HG02981 (cell line): ENCODE data around the gene ATXN7L1.

Experiments
- ATAC-seq: cut with Tn5 transposase; IDR thresholded peaks from one replicate; pipeline ENCODE4 v1.9.1; 2021; ENCODE audit warnings: mild to moderate bottlenecking, moderate library complexity; ENCODE audit not compliant: unreplicated experiment

ATXN7L1 gene

DNA sequence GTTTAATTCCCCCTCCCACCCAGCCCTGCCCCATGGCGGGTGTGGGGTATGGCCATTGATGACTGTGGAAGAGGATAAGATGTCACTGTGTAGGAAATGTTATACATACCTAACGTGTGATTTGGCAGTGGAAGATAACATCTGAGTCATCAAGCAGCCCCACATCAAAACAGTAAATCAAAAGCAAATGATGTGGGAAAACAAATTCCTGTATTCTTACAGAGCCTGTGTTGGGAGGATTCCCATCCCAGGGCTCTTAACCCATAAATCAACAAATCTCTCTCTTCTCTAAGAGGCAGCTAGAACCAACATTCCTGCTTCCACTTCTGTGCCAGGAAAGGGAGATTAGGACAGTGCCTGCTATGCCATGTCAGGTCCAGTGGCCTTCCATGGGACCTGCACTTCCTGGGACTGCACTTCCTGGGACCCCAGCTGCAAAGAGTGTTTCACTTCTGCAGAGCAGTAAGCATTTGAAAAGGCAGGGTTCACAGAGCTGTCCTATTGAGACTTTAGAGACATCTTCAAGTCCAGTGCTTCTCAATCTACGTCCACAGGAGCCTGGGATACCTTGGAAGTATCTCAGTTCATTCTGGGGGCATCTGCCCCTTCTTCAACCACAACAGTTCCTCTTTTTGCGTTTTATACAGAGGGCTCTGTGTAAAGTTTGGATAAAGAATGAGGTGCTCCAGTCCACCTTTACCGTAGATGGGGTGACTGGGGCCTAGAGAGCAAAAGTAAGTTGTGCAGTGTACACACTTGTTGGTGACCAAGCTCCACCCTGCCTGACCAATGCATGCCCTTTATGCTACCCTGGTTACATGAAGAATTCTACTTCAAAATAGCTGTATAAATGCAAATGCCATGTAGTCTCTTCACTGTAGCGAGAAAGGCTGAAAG lies 45.7 kb downstream of the ATXN7L1 start:
- ATAC-seq = no peak

DNA sequence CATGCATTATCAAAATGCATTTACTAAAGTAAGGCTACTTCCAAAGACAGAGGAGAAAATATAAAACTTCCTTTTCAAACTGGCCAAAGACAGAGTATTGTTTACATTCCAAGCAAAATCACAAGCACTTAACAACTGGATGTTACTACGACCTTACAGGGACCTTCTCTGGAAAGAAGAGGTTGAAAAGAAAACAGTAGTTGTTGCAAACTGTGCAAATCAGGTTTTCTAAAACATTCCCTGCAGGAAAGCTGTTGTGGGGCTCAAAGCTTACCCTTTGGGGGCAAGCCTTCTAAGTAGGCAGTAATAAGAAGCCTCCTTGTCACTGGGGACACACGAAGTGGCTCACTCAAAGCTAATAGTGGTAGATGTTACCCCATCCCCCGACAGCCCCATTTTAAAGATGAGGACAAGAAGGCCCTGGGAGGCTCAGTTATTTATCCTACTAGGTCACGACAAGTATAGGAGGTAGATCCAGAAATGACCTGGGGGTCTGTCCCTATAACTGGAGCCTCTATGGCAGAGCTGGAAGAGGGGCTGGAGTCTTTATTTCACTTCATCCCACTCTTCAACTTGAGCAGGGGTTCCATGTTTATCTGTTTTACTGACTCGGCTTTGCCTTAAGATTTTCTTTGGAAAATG lies 46.6 kb downstream of the ATXN7L1 start:
- no peak for ATAC-seq

DNA sequence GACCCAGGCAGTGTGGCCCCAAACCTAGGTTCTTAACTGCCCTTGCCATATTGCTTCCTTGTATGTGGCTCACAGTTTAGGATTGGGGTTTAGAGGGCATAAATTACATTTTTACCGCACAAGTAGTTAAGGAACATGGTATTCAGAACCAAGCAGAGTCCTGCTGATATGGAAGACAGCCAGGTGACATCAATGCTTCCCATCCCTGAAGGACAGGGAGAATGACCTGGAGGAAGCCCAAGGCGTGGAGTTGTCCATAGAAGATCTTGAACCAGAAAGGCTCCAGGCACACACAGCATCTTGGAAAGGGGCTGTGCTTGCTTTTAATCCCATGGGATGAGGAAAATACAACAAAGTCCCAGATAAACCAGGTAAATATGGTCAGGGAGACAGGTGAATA lies 48.3 kb downstream of the ATXN7L1 start:
- ATAC-seq = no peak

DNA sequence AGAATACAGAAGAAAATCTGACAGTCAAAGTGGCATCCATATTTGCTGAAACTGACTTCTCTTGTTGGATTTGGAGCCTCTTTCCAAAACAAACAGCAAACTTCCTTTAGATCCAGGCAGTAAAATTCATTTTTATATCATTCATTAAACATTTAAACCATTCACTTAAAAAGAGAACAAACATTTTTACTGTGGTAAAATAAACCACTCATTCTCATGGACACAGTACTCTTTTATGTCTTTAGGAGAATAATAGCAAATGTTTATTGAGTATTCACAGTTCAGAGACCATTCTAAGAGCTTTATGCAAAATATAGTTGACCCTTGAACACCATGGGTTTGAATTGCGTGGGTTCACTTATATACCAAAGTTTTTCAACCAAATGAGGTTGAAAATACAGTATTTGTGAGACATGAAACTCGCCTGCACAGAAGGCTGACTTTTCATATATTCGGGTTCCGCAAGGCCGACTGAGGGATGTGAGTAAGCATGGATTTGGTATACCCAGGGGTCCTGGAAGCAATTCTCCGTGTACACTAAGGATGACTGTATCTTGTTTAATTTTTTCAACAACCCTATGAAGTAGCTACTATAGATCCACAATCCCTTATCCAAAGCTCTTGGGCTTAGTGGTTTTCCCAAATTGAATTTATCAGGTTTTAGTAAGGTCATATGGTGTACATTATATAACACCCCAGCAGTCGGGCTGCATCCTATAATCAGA lies 49.1 kb downstream of the ATXN7L1 start:
- no peak for ATAC-seq

DNA sequence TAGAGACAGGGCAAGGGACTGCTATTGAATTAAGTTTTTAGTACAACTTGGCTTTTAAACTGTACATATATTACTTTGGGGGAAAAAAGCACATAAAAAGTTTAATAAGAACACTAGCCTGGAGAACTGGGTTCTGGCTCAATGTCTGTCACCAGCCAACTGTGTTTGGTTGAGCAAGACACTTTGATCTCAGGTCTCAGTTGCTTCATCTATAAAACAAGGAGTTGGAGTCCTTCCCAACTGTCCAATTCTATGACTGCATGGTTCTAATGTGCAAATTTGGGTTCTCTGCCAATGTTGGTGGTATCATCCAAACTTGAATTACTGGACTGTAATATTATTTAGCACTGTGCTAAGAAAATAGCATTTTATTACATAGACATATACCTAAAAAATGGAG lies 50.3 kb downstream of the ATXN7L1 start:
- ATAC-seq = no peak

DNA sequence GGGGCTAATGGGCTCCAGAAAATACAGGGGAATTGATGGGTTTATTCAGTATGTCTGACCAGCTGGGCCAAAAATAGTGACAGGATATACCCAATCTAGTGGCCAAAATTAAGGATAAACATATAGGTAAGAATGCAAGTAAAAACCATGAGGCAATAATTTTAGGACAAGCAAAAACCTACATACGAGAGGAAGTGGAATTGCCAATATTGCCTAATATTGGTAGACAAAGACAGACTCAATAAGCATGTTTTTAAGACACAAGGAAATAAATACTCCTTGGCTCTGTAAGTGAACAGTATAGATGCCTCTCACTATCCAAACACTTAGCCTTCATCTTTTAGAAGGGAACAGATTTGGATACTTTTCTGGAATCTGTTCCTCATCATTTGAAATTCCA lies 51.0 kb downstream of the ATXN7L1 start:
- ATAC-seq = no peak

DNA sequence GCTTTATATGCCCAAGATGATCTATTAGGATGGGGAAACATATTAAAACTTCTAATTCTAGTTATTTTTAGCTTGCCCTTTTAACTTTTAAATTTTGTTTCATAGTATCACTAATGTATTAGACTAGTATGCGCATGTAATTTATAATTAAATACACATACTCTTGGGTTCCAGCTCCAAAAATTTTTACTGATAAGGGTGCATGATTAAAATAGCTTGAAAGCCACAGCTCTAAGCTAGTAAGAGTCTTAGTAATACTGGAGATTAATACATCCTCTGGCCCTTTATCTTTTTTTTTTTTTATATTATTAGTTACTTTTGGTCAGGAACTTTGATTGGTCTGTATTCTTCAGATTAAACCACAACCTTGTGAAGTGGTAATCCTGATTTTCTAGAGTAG lies 53.6 kb downstream of the ATXN7L1 start:
- no peak for ATAC-seq

DNA sequence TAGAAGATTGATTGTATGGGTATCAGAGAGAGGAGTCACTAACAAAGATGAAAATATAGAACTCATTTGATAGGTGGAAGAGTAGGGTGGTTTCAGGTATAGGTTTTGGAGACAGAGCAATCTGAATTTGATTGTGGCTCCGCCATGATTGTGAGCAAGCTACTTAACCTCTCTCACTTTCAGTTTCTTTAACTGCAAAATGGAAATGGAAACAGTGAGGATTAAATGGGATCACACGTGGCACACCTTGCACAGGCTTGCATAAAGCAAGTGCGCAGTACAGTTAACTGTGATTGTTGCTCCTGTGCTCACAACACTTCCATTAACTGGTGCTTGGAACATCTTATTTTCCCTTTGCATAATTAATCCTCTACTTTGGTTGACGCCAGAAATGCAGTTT lies 54.9 kb downstream of the ATXN7L1 start:
- ATAC-seq = no peak

DNA sequence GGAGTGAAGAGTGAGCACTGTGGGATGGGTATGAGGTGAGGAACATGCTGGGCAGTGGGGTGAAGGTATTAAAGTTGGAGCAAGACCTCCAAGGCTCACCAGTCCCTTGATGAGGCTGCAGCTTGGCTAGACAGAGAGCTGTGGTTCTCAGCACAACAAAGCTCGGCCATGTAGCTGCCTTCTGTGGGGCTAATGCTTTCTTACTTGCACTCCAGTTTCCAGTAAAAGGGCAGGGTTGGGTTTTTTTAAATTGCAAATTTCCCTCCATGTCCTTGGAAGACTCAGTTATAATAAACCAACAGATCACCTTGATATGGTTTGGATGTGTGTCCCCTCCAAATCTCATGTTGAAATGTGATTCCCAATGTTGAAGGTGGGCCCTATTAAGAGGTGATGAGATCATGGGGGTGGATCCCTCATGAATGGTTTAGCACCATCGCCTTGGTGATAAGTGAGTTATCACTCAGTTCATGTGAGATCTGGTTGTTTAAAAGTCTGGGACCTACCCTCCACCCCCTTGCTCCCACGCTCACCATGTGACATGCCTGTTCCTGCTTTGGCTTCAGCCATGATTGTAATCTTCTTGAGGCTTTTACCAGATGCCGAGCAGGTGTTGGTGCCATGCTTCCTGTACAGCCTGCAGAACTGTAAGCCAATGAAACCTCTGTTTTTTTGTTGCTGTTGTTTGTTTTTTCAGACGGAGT lies 55.9 kb downstream of the ATXN7L1 start:
- ATAC-seq = no peak

DNA sequence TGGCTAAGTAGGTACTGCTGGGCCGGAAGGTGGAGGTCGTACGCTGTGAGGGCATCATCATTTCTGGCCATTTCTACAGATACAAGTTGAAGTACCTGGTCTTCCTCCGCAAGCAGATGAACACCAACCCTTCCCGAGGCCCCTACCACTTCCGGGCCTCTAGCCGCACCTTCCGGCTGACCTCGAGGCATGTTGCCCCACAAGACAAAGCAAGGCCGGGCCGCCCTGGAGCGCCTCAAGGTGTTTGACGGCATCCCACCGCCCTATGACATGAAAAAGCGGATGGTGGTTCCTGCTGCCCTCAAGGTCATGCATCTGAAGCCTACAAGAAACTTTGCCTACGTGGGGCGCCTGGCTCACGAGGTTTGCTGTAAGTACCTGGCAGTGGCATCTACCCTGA lies 56.8 kb downstream of the ATXN7L1 start:
- no peak for ATAC-seq

DNA sequence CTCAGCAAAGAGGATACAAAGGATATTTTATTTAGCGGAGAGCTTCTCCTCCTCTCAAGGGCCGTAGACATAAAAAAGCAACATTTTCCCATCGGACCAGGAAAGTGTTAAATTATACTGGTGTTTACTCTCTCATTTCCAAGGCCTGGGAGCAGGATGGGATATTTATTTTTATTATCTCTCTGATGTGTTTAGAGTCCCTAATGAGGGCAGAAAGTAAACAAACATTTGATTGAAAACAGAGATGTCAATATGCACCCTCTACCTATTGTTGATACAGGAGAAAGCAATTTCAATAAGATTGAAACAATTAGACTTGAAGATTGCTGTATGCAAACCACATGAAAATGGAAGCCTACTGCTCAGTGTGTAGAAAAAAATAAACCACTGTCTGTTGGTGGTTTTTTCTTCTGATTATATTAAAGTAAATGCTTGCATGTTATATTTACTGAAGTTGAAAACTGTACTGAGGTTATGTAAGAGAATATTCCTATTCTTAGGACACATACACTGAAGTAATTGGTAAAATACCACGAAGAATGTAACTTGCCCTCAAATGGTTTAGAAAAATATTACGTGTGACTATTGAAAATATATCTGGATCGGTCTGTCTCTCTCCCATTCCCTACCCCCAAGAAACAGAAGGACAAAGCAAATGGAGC lies 59.3 kb downstream of the ATXN7L1 start:
- no peak for ATAC-seq

DNA sequence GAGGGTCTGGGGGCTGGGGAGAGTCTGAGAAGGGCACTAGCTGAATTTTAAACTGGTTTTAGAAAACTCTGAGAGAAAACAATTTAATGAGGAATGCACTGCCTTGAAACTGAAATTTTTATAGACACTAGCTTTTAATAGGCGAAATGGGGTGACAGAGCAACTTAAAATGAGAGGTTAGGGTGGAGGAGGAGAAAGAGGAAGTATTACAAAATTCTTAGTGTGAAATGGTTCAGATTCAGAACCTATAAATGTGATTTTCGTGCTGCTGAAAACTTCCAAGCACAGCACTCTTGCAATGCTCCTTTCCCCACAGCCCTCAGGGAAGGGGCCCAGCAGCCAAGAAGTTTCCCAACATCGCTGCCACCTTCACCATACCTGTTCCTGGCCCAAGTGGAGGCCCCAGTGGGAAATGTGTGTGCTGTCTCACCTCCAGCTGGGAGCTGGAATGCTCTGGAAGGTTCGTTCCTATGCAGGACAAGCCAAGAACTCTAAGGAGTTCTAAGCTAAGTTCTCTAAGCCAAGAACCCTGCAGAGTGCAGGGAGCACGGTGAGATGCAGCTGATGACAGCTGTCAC lies 60.0 kb downstream of the ATXN7L1 start:
- ATAC-seq = no peak

DNA sequence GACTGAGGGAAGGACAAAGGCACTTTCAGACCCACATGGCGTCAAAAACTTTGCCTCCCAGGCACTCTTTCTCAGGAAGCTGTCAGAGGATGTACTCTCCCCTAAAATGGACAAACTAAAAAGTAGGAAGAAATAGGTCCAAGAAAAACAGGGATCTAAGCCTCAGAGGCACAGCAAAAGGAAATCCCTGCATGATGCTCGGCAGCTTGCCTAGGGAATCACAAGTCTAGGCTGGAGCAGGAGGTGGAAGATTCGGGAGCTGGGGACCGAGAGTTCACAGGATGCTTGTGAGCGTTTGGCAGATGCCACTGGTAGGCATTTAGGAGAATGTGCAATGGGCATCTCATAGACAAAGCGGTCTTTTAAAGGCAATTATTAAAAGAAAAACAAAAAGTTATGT lies 60.8 kb downstream of the ATXN7L1 start:
- no peak for ATAC-seq

DNA sequence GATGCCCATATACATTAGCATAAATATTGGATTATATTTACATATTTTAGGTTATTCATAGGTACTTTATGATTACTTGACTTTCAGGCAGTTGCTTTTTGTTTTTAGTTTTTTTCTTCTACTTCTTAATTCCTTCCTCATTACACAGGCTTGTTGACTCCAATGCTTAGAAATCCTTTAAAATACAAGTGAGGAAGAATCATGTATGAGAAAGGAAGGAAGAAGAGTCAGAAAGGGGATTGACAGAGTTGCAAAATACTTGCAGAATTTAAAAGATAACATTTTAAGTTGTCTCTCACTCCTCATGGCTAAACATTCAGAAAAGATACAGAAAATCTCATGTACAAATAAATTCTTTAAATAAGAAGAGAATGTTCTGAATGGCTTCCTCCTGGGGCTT lies 61.9 kb downstream of the ATXN7L1 start:
- no peak for ATAC-seq

DNA sequence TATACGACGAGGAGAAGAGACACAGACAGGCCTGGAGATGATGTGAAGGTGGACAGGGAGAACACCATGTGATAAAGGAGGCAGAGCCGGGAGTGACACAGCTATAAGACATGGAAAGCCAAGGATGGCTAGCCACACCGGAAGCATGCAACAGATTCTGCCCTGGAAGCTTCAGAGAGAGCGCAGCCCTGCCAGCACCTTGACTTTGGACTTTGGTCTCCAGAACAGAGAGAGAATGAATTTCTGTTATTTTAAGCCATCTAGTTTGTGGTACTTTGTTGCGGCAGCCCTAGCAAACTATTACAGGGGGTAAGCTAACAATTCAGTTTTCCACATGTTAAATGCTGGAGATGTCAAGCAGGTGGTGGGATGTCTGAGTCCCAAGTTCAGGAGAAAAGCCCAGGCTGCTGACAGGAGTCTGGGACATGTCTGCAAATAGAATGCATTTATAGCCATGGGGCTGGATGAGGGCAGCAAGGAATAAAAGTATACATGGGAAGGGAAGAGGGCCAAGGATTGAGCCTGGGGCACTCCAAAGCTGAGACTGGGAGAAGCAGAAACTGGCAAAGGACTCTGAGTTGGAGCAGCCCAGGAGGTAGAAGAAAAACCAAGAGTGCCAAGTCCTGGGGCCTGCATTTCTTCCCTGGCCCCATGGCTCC lies 65.1 kb downstream of the ATXN7L1 start:
- no peak for ATAC-seq

DNA sequence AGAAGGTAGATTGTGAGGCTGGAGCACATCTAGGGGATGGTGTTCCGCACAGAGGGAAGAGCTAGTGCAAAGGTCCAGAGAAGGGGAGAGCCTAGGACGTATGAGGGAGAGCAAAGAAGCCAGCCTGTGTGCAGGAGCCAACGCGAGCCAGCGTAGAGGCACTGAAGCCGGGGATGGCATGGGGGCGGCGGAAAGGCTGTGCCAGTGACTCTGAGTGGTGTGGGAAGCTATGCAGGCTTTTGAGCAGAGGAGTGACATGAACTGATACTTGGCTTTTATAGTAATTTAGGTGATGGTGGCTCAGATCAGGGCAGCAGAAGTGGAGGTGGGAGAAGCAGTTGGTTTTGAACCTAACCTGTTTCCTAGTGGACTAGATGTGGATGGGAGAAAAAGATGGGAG lies 65.8 kb downstream of the ATXN7L1 start:
- no peak for ATAC-seq

DNA sequence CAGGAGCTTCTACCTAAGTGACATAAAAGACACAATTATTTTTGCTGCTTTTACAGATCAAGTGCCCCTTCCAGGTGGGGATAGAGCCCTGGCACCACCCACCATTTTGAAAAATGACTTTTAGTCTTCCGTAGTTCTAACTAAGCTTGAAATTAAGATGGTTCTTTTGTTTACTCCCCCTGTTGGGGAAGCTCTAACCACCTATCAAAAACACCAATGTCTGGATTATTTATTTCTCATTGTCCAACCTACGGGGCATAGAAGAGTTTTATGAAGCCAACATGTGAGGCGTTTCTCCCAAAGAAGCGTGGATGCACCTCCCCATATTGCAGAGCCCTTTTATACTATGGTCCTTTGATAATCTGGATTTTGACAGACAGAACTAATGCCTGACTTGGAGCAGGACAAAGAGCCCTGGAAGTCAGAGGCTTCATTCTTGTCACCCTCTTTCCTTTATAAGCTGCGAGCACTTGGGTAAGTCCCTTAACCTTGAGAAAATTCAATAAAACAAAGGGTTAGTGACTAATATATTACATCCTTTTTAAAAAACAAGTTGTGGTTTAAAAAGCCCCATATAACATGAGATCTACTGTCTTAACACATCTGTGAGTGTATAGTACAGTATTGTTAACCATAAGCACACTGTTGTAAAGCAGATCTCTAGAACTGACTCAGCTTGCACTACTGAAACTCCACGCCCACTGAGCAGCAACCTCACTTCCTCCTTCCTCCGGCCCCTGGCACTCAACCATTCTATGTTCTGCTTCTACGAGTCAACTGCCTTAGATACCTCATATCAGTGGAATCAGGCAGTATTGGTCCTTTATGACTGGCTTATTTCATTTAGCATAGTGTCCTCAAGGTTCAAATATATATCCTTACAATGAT lies 67.5 kb downstream of the ATXN7L1 start:
- ATAC-seq = peak; percentile 97

DNA sequence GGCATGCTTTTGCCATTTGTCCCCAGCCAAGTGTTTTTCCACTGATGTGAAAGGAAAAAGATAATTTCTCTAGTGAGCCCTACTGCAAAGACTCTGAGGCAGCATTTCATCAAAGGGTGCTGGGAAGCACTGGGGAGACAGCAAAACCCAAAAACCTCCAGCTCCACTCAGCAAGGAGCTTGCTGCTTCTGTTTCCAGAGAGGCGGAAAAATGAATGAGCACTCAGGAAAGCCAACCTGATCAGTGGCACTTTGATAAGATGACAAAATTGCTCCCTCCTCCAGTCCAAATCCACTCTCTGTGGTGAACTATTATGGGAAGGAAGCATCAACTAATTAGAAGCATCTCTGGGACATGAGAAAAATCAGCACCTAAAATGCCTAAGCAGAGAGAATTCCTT lies 68.2 kb downstream of the ATXN7L1 start:
- ATAC-seq = no peak

DNA sequence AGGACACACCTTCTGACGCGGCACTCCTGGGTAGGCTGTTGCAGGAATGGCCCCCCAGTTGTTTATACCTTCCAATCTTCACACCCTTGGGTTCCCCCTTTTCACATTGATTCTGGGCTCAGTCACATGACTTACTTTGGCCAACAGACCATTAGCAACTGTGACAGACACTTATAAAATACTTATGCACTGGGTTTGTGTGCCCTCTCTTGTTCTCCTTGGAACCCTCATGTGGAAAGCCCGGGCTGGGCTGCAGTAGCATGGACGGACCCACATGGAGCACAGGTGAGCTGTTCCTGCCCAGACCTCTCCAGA lies 69.0 kb downstream of the ATXN7L1 start:
- no peak for ATAC-seq
